Tibial nerve (tissue), 4 donors: ENCODE measurements around the gene RBM33. TPM values are rescaled to one million over a fixed set of nuclear protein-coding genes. Genes with fewer than 3 reads are reported as not detected.

Experiments
- DNase-seq, 2 donors: peaks; one replicate each; pipeline ENCODE4 v3.0.0-alpha.2; 2019; ENCODE audit warnings: low spot score in 2 of 2
- H3K27ac ChIP-seq, 4 donors: fragments of 200-600 bp; sonication (generic) in 3 of 4; one replicate each; pipeline ENCODE4 v1.5.1; 2017 to 2019; ENCODE audit warnings: mild to moderate bottlenecking in 1 of 4
- H3K27me3 ChIP-seq, 2 donors: fragments of 200-600 bp; sonication (generic) in 1 of 2; one replicate each; pipeline versions ENCODE4 v1.5.1 to v1.6.0; 2017 to 2019
- H3K36me3 ChIP-seq, 3 donors: fragments of 200-600 bp; sonication (generic); one replicate each; pipeline ENCODE4 v1.5.1; 2018 to 2019
- H3K4me1 ChIP-seq, 4 donors: fragments of 200-600 bp; sonication (generic) in 3 of 4; one replicate each; pipeline ENCODE4 v1.5.1; 2017 to 2019
- H3K4me3 ChIP-seq, 4 donors: fragments of 200-600 bp; sonication (generic) in 3 of 4; one replicate each; pipeline ENCODE4 v1.5.1; 2017 to 2019; ENCODE audit warnings: mild to moderate bottlenecking in 1 of 4, moderate library complexity in 1 of 4
- H3K9me3 ChIP-seq, 4 donors: fragments of 200-600 bp; sonication (generic) in 3 of 4; one replicate each; pipeline ENCODE4 v1.5.1; 2017 to 2019
- EP300 ChIP-seq, 2 donors: sonication (generic); formaldehyde crosslinking; IDR thresholded peaks; one replicate each; pipeline ENCODE4 v1.6.1; 2017; ENCODE audit warnings: antibody characterized with exemption in 2 of 2, mild to moderate bottlenecking in 1 of 2
- POLR2A ChIP-seq, 2 donors: fragments of 450-650 bp; IDR thresholded peaks; one replicate each; pipeline ENCODE4 v1.6.1; 2017; ENCODE audit warnings: antibody characterized with exemption in 2 of 2, mild to moderate bottlenecking in 2 of 2, moderate library complexity in 2 of 2
- WGBS, 2 donors: methylation state at CpG; one replicate each; pipeline ENCODE4 v1.1.5; 2018; 5-methylcytosine and 5-hydroxymethylcytosine counted together
- total RNA-seq, 4 donors: library from RNA; depleted of rRNA; stranded (reverse); fragments of >200 nt; gene quantifications; one replicate each; pipeline ENCODE4 v1.1.0, GENCODE V29; 2016
- TF ChIP-seq, protein P1 (sequence below), 5 experiments: fragments of 200-600 bp in 3 of 5; fragments of 450-650 bp in 2 of 5; sonication (generic) in 3 of 5; IDR thresholded peaks; one replicate each; pipeline ENCODE4 v1.5.1; 2016 to 2019; ENCODE audit warnings: antibody characterized with exemption in 5 of 5, mild to moderate bottlenecking in 3 of 5, moderate library complexity in 2 of 5

Gene RBM33
- total RNA-seq, 4 donors from 2014 or later, result 85.0 to 92.4 (median 88.3) TPM

DNA sequence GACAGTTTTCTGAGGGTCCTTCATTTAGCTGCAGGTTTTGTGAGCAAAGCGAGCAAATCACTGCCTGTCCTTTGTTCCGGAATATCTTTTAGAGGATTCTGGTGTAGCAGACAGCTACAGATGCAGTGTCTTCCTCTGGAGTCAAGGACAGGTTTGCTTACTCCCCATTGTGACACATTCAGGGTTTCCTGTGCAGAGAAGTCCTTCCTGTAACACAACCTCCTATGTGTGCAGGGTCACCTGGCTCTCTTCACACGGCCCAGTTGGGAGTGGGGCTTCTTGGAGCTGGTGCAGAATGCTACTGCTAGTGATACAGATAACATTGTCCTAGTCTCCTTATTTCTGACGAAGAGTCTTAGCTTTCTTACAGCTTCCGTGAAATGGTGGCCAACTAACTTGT is 47.9 kb downstream of the RBM33 start:
- WGBS, 2 donors, result 82 to 86% methylated on average over 5 of the region's 5 CpGs
- H3K36me3 ChIP-seq, result no peaks in the 10 kb centered on the region
- H3K4me1 ChIP-seq, result peaks cover 0 to 46% (median 0%) of the 10 kb centered on the region in 4 donors
- no peak overlapping the region for H3K4me3 ChIP-seq
- TF ChIP-seq POLR2A (IDR thresholded peaks at IDR 0.05) (no peak), EP300 (IDR thresholded peaks at IDR 0.05) (no peak)
- TF ChIP-seq, protein P1, sequence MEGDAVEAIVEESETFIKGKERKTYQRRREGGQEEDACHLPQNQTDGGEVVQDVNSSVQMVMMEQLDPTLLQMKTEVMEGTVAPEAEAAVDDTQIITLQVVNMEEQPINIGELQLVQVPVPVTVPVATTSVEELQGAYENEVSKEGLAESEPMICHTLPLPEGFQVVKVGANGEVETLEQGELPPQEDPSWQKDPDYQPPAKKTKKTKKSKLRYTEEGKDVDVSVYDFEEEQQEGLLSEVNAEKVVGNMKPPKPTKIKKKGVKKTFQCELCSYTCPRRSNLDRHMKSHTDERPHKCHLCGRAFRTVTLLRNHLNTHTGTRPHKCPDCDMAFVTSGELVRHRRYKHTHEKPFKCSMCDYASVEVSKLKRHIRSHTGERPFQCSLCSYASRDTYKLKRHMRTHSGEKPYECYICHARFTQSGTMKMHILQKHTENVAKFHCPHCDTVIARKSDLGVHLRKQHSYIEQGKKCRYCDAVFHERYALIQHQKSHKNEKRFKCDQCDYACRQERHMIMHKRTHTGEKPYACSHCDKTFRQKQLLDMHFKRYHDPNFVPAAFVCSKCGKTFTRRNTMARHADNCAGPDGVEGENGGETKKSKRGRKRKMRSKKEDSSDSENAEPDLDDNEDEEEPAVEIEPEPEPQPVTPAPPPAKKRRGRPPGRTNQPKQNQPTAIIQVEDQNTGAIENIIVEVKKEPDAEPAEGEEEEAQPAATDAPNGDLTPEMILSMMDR (IDR thresholded peaks at IDR 0.05), result no peak
- no peak for DNase-seq
- no peaks in the 10 kb centered on the region for H3K9me3 ChIP-seq
- no peak overlapping the region for H3K27ac ChIP-seq
- H3K27me3 ChIP-seq, result no peaks in the 10 kb centered on the region

DNA sequence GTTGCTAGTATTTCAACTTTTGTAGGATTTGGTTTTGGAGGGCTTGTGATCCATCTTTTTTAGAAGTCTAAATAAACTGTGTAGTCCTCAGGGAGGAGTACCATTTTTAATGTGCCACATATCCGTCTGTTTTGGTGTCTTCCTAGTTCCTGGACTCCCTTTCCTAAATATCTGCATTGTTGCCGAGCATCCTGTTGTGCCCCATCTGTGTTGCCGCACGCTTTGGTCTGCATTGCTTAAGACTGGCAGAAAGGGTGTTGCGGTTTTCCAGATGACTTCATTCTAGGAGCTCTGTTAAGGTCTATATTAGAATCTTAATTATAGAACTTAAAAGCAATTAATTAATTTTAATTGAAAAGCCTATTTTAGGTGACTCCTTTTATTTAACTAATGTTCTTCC is 49.4 kb downstream of the RBM33 start:
- no peak for DNase-seq
- 91 to 93% methylated on average over 5 of the region's 5 CpGs for WGBS, 2 donors
- H3K4me3 ChIP-seq, result no peak overlapping the region
- no peaks in the 10 kb centered on the region for H3K9me3 ChIP-seq
- no peak overlapping the region for H3K27ac ChIP-seq
- TF ChIP-seq EP300 (IDR thresholded peaks at IDR 0.05) (no peak), POLR2A (IDR thresholded peaks at IDR 0.05) (no peak)
- TF ChIP-seq, protein P1 (IDR thresholded peaks at IDR 0.05), result no peak
- H3K36me3 ChIP-seq, result no peaks in the 10 kb centered on the region
- H3K27me3 ChIP-seq, result no peaks in the 10 kb centered on the region
- peaks cover 0 to 58% (median 0%) of the 10 kb centered on the region in 4 donors for H3K4me1 ChIP-seq

DNA sequence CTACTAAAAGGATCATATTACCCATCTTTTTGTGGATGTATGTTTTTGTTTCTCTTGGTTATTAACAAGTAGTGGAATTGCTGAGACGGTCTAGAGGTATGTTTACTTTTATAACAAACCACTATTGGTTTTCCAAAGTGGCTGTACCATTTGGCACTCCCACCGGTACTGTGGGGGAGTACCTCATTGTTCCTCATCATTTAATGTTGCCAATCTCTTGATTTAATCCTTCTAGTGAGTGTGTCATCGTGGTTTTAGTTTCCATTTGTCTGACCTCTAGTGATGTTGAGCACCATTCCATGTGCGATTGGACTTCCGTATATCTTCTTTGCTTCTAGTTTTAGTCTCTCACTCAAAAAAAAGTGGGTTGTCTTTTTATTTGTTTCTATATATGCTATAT is 50.4 kb downstream of the RBM33 start:
- Histone ChIP-seq H3K27ac (no peak overlapping the region), H3K36me3 (no peaks in the 10 kb centered on the region), H3K4me1 (peaks cover 0 to 68% (median 0%) of the 10 kb centered on the region in 4 donors), H3K4me3 (no peak overlapping the region), H3K9me3 (no peaks in the 10 kb centered on the region), H3K27me3 (no peaks in the 10 kb centered on the region)
- TF ChIP-seq, protein P1 (IDR thresholded peaks at IDR 0.05), result no peak
- TF ChIP-seq POLR2A (IDR thresholded peaks at IDR 0.05) (no peak), EP300 (IDR thresholded peaks at IDR 0.05) (no peak)
- WGBS, 2 donors, result 83 to 84% methylated on average over 5 of the region's 5 CpGs
- no peak for DNase-seq

DNA sequence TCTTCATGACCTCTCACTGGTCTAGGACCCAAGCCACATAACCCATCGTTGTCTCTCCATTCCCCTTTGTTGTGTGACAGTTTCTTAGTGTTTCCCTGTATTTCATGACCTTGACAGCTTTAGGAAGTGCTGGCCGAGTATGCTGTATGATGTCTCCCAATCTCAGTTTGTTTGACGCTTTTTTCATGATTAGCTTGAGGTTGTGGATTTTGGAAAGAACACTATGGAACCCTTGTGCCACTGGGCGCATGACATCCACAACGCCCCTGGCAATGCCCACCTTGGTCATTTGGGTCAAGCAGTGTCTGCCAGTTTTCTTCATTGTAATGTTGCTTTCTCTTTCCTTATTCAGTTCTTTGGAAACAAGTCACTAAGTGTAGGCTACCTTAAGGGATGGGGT is 52.3 kb downstream of the RBM33 start:
- H3K4me3 ChIP-seq, result no peak overlapping the region
- H3K27me3 ChIP-seq, result no peaks in the 10 kb centered on the region
- peaks cover 0 to 73% (median 0%) of the 10 kb centered on the region in 4 donors for H3K4me1 ChIP-seq
- H3K27ac ChIP-seq, result no peak overlapping the region
- DNase-seq, result no peak
- TF ChIP-seq, protein P1 (IDR thresholded peaks at IDR 0.05), result no peak
- TF ChIP-seq EP300 (IDR thresholded peaks at IDR 0.05), result no peak
- no peak for TF ChIP-seq POLR2A (IDR thresholded peaks at IDR 0.05)
- H3K9me3 ChIP-seq, result no peaks in the 10 kb centered on the region
- H3K36me3 ChIP-seq, result peaks cover 0 to 12% (median 0%) of the 10 kb centered on the region in 3 donors
- 85% methylated on average over 5 of the region's 5 CpGs for WGBS, 2 donors

DNA sequence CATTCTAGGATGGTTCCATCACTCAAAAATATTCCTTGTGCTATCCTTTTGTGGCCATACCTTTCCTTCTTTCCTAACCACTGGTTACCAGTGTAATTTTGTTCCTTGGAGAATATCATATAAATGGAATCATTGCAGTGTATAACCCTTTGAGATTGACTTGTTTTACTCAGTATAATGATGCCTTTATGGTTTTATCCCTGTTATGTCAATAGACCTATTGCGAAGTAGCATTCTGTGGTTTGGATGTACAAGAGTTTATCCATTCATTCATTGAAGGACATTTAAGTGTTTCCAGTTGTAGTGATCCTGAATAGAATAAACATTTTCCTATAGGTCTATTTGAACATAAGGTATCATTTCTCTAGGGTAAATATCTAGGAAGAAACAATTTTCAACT is 54.2 kb downstream of the RBM33 start:
- no peak for DNase-seq
- Histone ChIP-seq H3K4me1 (peaks cover 0 to 61% (median 0%) of the 10 kb centered on the region in 4 donors), H3K4me3 (no peak overlapping the region), H3K27me3 (no peaks in the 10 kb centered on the region), H3K27ac (no peak overlapping the region), H3K9me3 (no peaks in the 10 kb centered on the region), H3K36me3 (peaks cover 0 to 29% (median 4%) of the 10 kb centered on the region in 3 donors)
- TF ChIP-seq, protein P1 (IDR thresholded peaks at IDR 0.05), result no peak
- no peak for TF ChIP-seq POLR2A (IDR thresholded peaks at IDR 0.05)
- TF ChIP-seq EP300 (IDR thresholded peaks at IDR 0.05), result no peak
- WGBS, 2 donors, result 74 to 82% methylated on average over 1 of the region's 1 CpG
